IMR-90 (cell line): ENCODE data around the gene NTSR2. TPM values are rescaled to one million over a fixed set of nuclear protein-coding genes. Genes with fewer than 3 reads are reported as not detected.

Experiments
- ATAC-seq: fragments of 200-7000 bp; cut with Tn5 transposase; 2 replicates; pipeline ENCODE4 v1.9.1; 2020; ENCODE audit warnings: low read depth, mild to moderate bottlenecking, moderate library complexity
- BruUV-seq: library from RNA; stranded (reverse); fragments of 400-500 nt; replicated peaks from 2 replicates; lab custom pipeline; 2021; lab: Mats Ljungman, UMichigan
- CTCF ChIA-PET: fragments of 300-600 bp; formaldehyde crosslinking; extraction: SDS; loops from one replicate; lab custom pipeline; 2021; ENCODE audit warnings: antibody characterized with exemption; lab: Yijun Ruan, JAX
- POLR2A ChIA-PET: fragments of 300-600 bp; sonication (Branson Sonifier 250); formaldehyde crosslinking; loops from one replicate; lab custom pipeline; 2022; ENCODE audit warnings: antibody characterized with exemption; ENCODE audit not compliant: unreplicated experiment; lab: Charles Lee
- DNase-seq: peaks from one replicate; pipeline ENCODE4 v3.0.0; 2013
- H2AFZ ChIP-seq: replicated peaks from 2 replicates; pipeline ENCODE3; 2013; ENCODE audit warnings: low read length, mild to moderate bottlenecking; ENCODE audit not compliant: poor library complexity
- H2AK5ac ChIP-seq: 2 replicates; pipeline ENCODE4 v1.6.1; 2013; ENCODE audit warnings: low read depth, low read length, inconsistent platforms
- H2AK9ac ChIP-seq: replicated peaks from 2 replicates; pipeline ENCODE3; 2013; ENCODE audit warnings: mild to moderate bottlenecking, low read depth, low read length, moderate library complexity; ENCODE audit not compliant: poor library complexity
- H2BK120ac ChIP-seq: 2 replicates; pipeline ENCODE4 v1.6.1; 2013; ENCODE audit warnings: low read depth, low read length, inconsistent platforms
- H2BK15ac ChIP-seq: 3 replicates; pipeline ENCODE4 v1.6.1; 2013; ENCODE audit warnings: low read depth, low read length, inconsistent platforms
- H2BK20ac ChIP-seq: 2 replicates; pipeline ENCODE4 v1.6.1; 2013; ENCODE audit warnings: low read depth, mild to moderate bottlenecking, inconsistent platforms, low read length, moderate library complexity
- H2BK5ac ChIP-seq: 2 replicates; pipeline ENCODE4 v1.6.1; 2013; ENCODE audit warnings: mild to moderate bottlenecking, low read depth, low read length, inconsistent platforms; ENCODE audit not compliant: poor library complexity, severe bottlenecking
- H3K14ac ChIP-seq: replicated peaks from 2 replicates; pipeline ENCODE4 v1.6.1; 2013; ENCODE audit warnings: low read depth, low read length, inconsistent platforms
- H3K18ac ChIP-seq: 2 replicates; pipeline ENCODE4 v1.6.1; 2013; ENCODE audit warnings: low read depth, low read length, control low read depth
- H3K23ac ChIP-seq: 2 replicates; pipeline ENCODE4 v1.6.1; 2013; ENCODE audit warnings: low read depth, low read length, inconsistent platforms
- H3K27ac ChIP-seq: 2 replicates; pipeline ENCODE4 v1.5.1; 2013; ENCODE audit warnings: mild to moderate bottlenecking, control low read depth, low read length; ENCODE audit not compliant: insufficient read depth
- H3K27me3 ChIP-seq: 2 replicates; pipeline ENCODE4 v1.6.1; 2013; ENCODE audit warnings: low read length; ENCODE audit not compliant: control insufficient read depth, insufficient read depth
- H3K36me3 ChIP-seq: 2 replicates; pipeline ENCODE4 v1.6.1; 2013; ENCODE audit warnings: low read length, mixed read lengths; ENCODE audit not compliant: control insufficient read depth, insufficient read depth
- H3K4ac ChIP-seq: 2 replicates; pipeline ENCODE4 v1.6.1; 2013; ENCODE audit warnings: low read depth, low read length, inconsistent platforms
- H3K4me1 ChIP-seq: 2 replicates; pipeline ENCODE4 v1.6.1; 2013; ENCODE audit warnings: low read length, mixed read lengths; ENCODE audit not compliant: control insufficient read depth, insufficient read depth
- H3K4me2 ChIP-seq: 2 replicates; pipeline ENCODE4 v1.6.1; 2013; ENCODE audit warnings: low read depth, mild to moderate bottlenecking, control low read depth, low read length, moderate library complexity
- H3K4me3 ChIP-seq: 2 replicates; pipeline ENCODE4 v1.5.1; 2013; ENCODE audit warnings: low read depth, mild to moderate bottlenecking, control low read depth, low read length, moderate library complexity; ENCODE audit not compliant: insufficient read depth
- H3K56ac ChIP-seq: 2 replicates; pipeline ENCODE4 v1.6.1; 2013; ENCODE audit warnings: low read length, inconsistent platforms; ENCODE audit not compliant: insufficient read depth; ENCODE audit errors: extremely low read depth
- H3K79me1 ChIP-seq, 2 experiments: 2 replicates each; pipeline ENCODE4 v1.6.1; 2013; ENCODE audit warnings: low read length in 2 of 2, inconsistent platforms in 1 of 2, low read depth in 1 of 2
- H3K9ac ChIP-seq: 2 replicates; pipeline ENCODE4 v1.6.1; 2013; ENCODE audit warnings: low read depth, low read length, control low read depth
- H3K9me1 ChIP-seq: 2 replicates; pipeline ENCODE4 v1.6.1; 2013; ENCODE audit warnings: low read length, inconsistent platforms; ENCODE audit not compliant: insufficient read depth
- H3K9me3 ChIP-seq: 2 replicates; pipeline ENCODE4 v1.6.1; 2013; ENCODE audit warnings: low read length; ENCODE audit not compliant: control insufficient read depth, insufficient read depth
- H4K20me1 ChIP-seq: 2 replicates; pipeline ENCODE4 v1.6.1; 2013; ENCODE audit warnings: low read length, inconsistent platforms; ENCODE audit not compliant: insufficient read depth
- H4K5ac ChIP-seq: 2 replicates; pipeline ENCODE4 v1.6.1; 2013; ENCODE audit warnings: mild to moderate bottlenecking, low read depth, low read length, control low read depth
- H4K8ac ChIP-seq, 2 experiments: 2 replicates each; pipeline ENCODE4 v1.6.1; 2013; ENCODE audit warnings: low read depth in 2 of 2, low read length in 2 of 2, control low read depth in 1 of 2, inconsistent platforms in 1 of 2
- H4K91ac ChIP-seq: 2 replicates; pipeline ENCODE4 v1.6.1; 2013; ENCODE audit warnings: low read depth, low read length, inconsistent platforms; ENCODE audit not compliant: insufficient read depth
- BHLHE40 ChIP-seq: fragments of 150-350 bp; IDR thresholded peaks from 2 replicates; pipeline ENCODE4 v1.6.1; 2016; ENCODE audit warnings: mild to moderate bottlenecking, low read depth, low read length
- CEBPB ChIP-seq: IDR thresholded peaks from 2 replicates; pipeline ENCODE4 v1.6.1; 2012; ENCODE audit warnings: low read depth, low read length, improper control_type of control experiment
- RCOR1 ChIP-seq: IDR thresholded peaks from 2 replicates; pipeline ENCODE4 v1.6.1; 2012; ENCODE audit warnings: mild to moderate bottlenecking, low read length, improper control_type of control experiment; ENCODE audit not compliant: insufficient replicate concordance
- WGBS, 2 experiments: methylation state at CpG; one replicate each; pipeline versions ENCODE4 v1.1.5 to v1.1.7; 2013; ENCODE audit warnings: missing lambda C conversion rate in 2 of 2; ENCODE audit not compliant: insufficient read length in 1 of 2; ENCODE audit errors: extremely low coverage in 2 of 2; 5-methylcytosine and 5-hydroxymethylcytosine counted together
- dilution Hi-C: fragments of 300-500 bp; cut with HindIII; formaldehyde crosslinking; loops from one replicate; pipeline ENCODE4 v1.14.3; 2018; ENCODE audit warnings: low sequenced_read_pairs; ENCODE audit not compliant: unreplicated experiment
- in situ Hi-C: fragments of 300-500 bp; cut with MboI; formaldehyde crosslinking; loops from 3 replicates; pipeline ENCODE4 v1.14.3; 2019; ENCODE audit warnings: low sequenced_read_pairs, inconsistent platforms, mixed read lengths
- intact Hi-C: fragments of 100-400 bp; cut with micrococcal nuclease; formaldehyde crosslinking; loops from 2 replicates; pipeline ENCODE4 v1.10.0; 2022
- polyA plus RNA-seq, 3 experiments: library from polyadenylated mRNA; depleted of rRNA; stranded (reverse); fragments of >200 nt; gene quantifications; 2 replicates each; pipeline ENCODE4 v1.2.3, GENCODE V29; 2012; ENCODE audit warnings: low replicate concordance in 1 of 3
- total RNA-seq: library from RNA; depleted of rRNA; stranded (reverse); fragments of >200 nt; gene quantifications from 2 replicates; pipeline ENCODE4 v1.2.3, GENCODE V29; 2012
- TF ChIP-seq, protein P1 (sequence below): fragments of 150-350 bp; IDR thresholded peaks from 2 replicates; pipeline ENCODE4 v1.6.1; 2017; ENCODE audit warnings: mild to moderate bottlenecking, antibody characterized with exemption, low read length, low read depth

NTSR2 gene
- total and polyA plus RNA-seq, 2 of the 4 experiments (the other 2 are of a cell fraction): not detected

DNA sequence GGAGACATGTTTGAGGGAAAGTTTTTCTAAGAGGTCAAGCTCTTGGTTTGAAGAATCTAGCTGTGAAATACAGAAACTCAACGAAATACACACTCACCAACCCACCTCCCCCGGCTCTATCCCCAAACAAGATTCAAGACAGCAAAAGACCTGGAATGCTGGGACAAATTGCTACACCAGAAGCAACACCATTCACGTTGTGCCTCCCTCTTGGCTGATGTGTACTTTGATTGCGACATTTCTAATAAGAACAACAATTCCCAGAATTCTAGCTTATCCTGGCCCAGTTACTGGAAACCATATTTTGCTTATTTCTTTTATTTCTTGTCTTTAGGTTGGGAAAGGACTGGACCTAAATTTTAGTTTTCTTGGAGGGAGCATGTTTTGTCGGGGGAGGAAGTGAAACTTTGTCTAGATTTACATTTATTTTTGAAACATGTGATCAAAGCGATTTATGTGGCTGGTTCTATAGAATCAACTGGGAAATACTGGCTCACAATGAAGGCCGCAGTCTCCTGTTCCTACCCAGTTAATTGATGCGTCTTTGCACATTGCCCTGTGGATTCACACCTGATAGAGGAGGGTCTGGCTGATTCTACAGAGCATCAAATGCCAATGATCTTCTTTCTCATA is 46.8 kb upstream of the NTSR2 start:
- Histone ChIP-seq H2BK15ac (no peak overlapping the region), H3K36me3 (no peaks in the 10 kb centered on the region), H3K23ac (no peak overlapping the region), H3K79me1 (no peaks in the 10 kb centered on the region), H3K9ac (no peak overlapping the region; the same call in 1 of the 2 replicates), H3K9me3 (no peaks in the 10 kb centered on the region), H2BK5ac (no peak overlapping the region), H3K18ac (peak overlapping the region; percentile 94), H3K4me3 (no peak overlapping the region), H2AFZ (no peak overlapping the region), H2AK9ac (no peak overlapping the region), H2AK5ac (no peak overlapping the region), H3K56ac (no peak overlapping the region), H3K4ac (no peak overlapping the region), H3K27ac (peak overlapping the region; percentile 71; the same call in 1 of the 2 replicates), H4K5ac (peak overlapping the region; percentile 95), H3K4me1 (peaks cover 5% of the 10 kb centered on the region; the same call in 1 of the 2 replicates), H3K27me3 (peaks cover 39% of the 10 kb centered on the region), H3K14ac (no peak overlapping the region), H3K9me1 (0 out of 2 replicates have a peak, but pooled peaks cover 5% of the 10 kb centered on the region), H4K20me1 (no peaks in the 10 kb centered on the region), H2BK120ac (peak overlapping the region; percentile 26; the same call in 1 of the 2 replicates), H4K91ac (no peak overlapping the region), H3K4me2 (no peak overlapping the region), H4K8ac (0 out of 4 replicates have a peak overlapping the region, but pooled peaks of 1 of the 2 experiments have one; percentile 1), H2BK20ac (peak overlapping the region; percentile 52; the same call in 1 of the 2 replicates)
- TF ChIP-seq, protein P1, sequence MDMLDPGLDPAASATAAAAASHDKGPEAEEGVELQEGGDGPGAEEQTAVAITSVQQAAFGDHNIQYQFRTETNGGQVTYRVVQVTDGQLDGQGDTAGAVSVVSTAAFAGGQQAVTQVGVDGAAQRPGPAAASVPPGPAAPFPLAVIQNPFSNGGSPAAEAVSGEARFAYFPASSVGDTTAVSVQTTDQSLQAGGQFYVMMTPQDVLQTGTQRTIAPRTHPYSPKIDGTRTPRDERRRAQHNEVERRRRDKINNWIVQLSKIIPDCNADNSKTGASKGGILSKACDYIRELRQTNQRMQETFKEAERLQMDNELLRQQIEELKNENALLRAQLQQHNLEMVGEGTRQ: no peak
- no peak for TF ChIP-seq RCOR1
- peak; percentile 96 for TF ChIP-seq CEBPB
- no peak for TF ChIP-seq BHLHE40
- DNase-seq (peak; percentile 26), ATAC-seq (peak; percentile 61)
- CTCF ChIA-PET: interaction anchor here (0.6 kb wide), 1 partner anchor 63 kb away, joined by 3 read pairs; no protein-coding TSS in a partner anchor
- in situ Hi-C loops (no loop called here), dilution Hi-C loops (no loop called here), intact Hi-C loops (no loop called here)
- BruUV-seq: no TSS peak
- no CpG with 5 or more reads among the region's 8 CpGs for WGBS, 2 experiments
- POLR2A ChIA-PET: no interaction called here
